ENCODE measurements around the gene SIK3.
"Not testable (repeated sequence)": the region's sequence is repeated elsewhere in the genome, so short reads cannot be mapped to it uniquely, and the experiment has no call there.

Gene SIK3

GRCh38 chr11:117042689-117043088, 55.5 kb downstream of the SIK3 start:
- DNase-seq: no peak

- peak; percentile 42 for DNase-seq
These were observed 58.3 kb downstream of the SIK3 start for GRCh38 chr11:117039900-117040299.

DNA sequence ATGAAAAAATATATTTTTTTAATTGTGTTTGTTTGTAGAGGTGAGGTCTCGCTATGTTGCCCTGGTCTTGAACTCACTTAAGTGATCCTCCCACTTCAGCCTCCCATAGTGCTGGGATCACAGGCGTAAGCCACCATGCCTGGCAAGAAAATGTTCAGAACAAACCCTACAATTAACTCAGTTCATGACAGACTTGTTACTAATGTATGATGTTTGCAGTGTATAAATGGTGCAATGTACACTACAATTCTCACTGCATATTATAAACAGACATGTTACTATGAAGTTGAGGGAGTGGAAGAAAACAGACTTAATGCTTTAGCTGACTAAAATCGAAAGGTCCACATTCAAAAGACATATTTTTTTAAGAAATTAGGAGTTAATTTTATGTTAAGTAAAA, 59.0 kb downstream of the SIK3 start:
- no peak for DNase-seq

DNA sequence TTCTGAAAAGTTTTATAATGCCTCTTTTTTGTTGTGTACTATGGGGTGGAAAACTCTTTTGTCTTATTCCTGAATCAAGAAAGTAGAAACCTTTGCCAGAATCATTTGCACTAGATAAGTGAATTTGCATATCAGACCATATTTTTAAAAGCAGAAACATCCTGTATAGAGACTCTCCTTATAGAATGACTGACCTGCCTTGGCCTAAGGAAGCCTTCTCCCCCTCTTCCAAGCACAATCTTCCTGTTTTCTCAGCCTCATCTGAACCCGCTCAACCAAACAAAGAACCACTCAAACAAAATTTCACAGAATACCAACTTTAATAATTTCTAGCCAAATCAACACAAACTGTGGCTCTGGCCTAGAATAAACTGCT, 60.3 kb downstream of the SIK3 start:
- DNase-seq: no peak

- DNase-seq: no peak
These were observed 60.8 kb downstream of the SIK3 start for GRCh38 chr11:117037279-117037974.

- no peak for DNase-seq
These were observed 63.3 kb downstream of the SIK3 start for GRCh38 chr11:117034901-117035300.

- no peak for DNase-seq
These were observed 71.5 kb downstream of the SIK3 start for GRCh38 chr11:117026593-117027330.

GRCh38 chr11:117023707-117024106, 74.5 kb downstream of the SIK3 start:
- not testable (repeated sequence) for DNase-seq

GRCh38 chr11:117023178-117023577, 75.0 kb downstream of the SIK3 start:
- no peak for DNase-seq

GRCh38 chr11:117022526-117022925, 75.7 kb downstream of the SIK3 start:
- no peak for DNase-seq

DNA sequence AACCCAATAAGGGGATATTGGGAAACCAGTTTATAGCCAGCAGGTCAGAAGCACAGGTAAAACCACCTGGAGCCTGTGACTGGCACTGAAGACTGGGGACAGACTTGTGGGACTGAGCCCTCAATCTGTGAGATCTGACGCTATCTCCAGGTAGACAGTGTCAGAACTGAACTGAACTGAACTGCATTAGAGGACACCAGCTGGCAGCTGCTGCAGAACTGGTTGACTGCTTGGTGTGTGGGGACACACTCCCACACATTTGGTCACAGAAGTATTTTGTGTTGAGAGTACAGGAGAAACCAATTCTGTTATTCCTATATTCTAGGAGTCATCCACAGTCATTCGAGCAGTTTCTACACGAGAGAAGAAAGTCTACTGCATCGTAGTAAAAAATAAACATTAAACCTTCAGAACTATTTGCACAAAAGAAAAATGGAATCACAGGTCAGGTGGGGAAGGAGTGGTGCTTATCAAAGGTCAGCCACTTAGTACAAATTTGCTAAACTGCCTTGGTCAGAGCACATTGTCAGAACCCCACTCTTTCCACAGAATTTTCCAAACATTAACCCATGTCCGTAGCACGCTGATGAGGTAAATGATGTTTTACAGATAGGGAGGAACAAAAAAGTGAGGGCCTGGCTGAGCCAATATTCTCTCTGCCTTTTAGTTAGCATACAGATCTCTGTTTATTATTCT, 77.2 kb downstream of the SIK3 start:
- DNase-seq: peak; percentile 18

DNA sequence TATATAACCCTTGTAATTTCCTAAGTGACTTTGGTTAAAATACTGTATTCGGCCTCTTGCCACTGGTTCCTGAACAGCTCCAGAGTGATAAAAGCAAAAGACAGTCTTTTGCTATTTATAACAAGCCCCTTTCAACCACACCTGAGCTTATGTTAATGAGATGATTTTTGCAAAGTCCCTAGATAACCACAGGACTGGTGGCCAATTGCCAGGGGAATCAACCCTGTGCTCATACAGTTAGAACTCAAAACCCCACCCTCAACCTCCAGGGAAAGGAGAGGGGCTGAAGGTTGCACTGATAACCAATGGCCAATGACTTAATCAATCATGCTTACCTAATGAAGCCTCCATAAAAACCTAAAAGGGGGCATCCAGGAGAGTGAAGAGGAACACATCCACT, 77.9 kb downstream of the SIK3 start:
- DNase-seq: peak; percentile 16

DNA sequence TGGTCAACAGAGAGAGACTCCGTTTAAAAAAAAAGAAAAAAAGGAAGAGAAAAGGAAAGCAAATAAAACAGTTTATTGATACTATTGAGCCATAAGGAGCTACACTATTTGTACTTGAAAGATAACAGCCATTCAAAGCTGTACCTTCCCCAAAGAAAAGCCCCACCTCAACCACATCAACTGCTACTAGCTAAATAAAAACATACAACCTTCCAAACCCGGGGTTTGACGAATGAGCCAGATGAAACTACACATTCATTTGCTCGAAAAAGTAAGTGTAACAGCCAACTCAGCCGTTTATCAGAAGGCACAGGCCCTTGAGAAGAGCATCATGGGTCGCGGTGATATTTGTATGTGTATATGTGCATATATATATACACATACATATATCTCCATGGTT, 78.4 kb downstream of the SIK3 start:
- DNase-seq: no peak

DNA sequence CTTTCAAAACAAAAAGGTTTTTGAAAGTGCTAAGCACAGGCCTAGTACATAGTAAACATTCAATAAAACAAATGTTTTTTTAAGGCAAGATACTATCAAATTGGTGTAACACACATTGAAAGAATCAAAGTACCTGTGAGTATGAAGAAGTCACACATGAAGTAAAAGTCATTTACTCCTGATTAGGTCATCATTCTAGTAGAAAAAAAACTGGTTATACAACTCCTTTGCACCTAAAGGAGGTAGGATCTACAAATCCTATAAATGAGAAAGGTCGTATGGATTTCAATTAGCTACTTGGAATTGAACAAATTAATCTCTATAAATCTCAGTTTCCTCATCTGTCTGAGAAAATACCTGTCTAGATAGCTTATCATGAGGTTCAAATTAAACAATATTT, 80.8 kb downstream of the SIK3 start:
- DNase-seq: no peak

- no peak for DNase-seq
These were observed 81.5 kb downstream of the SIK3 start for GRCh38 chr11:117016747-117017146.

DNA sequence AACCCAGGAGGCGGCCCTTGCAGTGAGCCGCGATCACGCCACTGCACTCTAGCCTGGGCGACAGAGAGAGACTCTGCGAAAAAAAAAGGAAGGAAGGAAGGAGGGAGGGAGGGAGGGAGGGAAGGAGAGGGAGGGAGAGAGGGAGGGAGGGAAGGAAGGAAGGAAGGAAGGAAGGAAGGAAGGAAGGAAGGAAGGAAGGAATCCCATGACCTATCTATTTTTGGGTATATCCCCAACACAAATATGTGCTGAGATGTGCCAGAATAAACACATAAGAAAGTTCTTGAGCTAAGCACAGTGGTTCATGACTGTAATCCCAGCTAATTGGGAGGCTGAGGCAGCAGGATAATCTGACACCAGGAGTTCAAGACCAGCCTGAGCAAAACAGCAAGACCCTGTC, 82.0 kb downstream of the SIK3 start:
- DNase-seq: no peak

- peak; percentile 7 for DNase-seq
These were observed 86.7 kb downstream of the SIK3 start for GRCh38 chr11:117011541-117011898.

- DNase-seq: no peak
These were observed 87.3 kb downstream of the SIK3 start for GRCh38 chr11:117010808-117011540.

DNA sequence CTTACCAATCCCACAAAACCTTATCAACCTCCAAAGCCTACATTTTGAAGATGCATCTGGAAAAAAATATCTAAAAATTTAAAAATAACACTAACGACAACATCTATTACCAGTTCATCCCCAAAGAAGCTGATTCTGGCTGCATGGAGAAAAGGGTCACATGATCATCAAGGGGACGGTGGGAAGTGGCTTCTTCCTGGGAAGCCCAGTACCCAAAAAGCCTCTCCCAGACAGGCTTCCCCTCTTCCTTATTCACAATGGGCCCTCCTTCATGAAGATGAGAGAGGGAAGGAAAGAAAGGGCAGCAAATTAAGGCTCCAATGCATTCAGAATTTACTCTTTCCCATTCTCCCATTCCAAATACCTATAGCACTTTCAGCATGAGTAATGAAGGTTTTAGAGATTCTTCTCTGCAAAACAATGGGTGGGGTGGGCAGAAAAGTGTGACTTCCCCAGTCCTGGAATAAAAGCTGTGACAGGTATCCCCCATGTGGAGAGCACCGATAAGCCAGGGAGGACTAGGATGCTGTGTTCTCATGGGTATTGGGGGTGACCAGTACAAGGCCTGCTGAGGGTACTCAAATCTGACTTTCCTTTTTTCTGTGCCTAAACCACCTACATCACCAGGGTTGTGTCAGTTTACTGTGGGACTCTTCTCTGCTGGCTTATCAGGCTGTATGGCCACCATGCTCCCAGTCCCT, 88.2 kb downstream of the SIK3 start:
- DNase-seq: no peak

DNA sequence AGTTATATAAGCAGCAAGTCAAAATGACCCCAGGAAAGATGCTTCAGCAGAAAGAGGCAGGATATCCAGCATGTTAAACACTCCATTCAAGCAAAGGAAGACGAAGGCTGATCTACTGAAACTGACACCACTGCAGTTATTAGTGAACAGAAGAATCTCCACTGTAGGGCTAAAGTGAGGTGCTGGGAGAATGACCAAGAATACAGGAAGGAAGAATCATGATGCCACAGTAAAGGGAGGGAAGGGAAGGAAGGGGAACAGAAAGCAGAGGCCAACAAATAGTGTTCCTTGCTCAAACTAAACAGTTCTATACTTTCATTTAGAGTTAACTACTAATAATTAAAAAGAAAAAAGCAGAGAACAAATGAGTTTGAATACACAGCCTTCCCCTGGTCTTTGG, 92.5 kb downstream of the SIK3 start:
- DNase-seq: no peak

- no peak for DNase-seq
These were observed 95.5 kb downstream of the SIK3 start for GRCh38 chr11:117002639-117003299.

- no peak for DNase-seq
These were observed 98.1 kb downstream of the SIK3 start for GRCh38 chr11:117000014-117000737.

All from stimulated activated naive CD4-positive, alpha-beta T cell treated with Interleukin-2 at 50 U/mL for 16 hours (primary cell).